Hematopoietic multipotent progenitor cell (in vitro differentiated cells): ENCODE measurements around the gene AACS. TPM values are rescaled to one million over a fixed set of nuclear protein-coding genes. Genes with fewer than 3 reads are reported as not detected.

Experiments
- DNase-seq, 3 donors: peaks; one replicate each; pipeline ENCODE4 v3.0.0-alpha.2; 2011 to 2015; ENCODE audit warnings: low read depth in 2 of 3, low spot score in 2 of 3
- small RNA-seq: library from RNA; depleted of rRNA; stranded (forward); fragments of <200 nt; gene quantifications from one replicate; pipeline ENCODE3, GENCODE V24; 2012
- total RNA-seq: library from RNA; depleted of rRNA; stranded (reverse); fragments of >200 nt; gene quantifications from one replicate; pipeline ENCODE4 v1.2.3, GENCODE V29; 2012

The AACS gene
- total RNA-seq, 1 donor = 16.7 TPM

DNA sequence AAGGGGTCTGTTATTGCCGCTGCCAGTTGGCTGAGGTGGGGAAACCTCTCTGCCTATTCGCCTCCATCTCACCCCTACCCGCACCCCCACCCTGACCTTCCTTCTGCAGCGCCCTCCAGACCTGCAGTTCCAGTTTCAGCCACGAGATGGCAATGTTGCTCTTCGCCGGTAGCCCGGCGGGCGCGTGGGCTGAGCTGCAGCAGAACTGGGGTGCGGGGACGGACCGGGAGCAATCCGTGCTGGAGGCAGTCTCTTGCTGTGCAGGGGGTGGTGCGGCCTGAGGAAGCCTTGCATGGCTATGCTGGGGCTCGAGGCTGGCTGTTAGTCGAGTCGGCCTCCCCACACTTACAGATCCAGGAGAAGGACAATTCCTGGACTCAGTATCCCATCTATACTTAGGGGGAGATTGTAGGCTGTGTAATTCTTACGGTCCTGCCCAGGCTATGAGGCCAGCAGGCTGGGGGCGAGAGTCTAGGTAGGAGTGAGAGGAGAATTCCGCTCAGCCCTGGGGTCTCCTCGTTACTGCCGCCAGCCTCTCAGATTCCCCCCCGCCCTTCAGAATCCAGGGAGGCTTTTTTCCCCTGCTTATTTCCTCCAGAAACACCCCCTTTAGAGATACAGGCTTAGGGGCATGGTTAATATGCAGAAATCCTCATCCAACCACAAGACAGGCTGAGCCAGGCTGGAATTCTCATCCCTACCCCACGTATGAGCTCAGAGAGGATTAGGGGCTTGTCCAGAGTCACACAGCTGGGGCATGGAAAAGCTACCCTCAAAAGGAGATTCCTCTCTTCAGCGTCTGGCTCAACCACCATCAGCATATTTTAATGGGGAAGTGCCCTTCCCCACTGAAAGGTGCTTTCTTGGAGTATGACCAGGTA, 118.2 kb downstream of the AACS start:
- DNase-seq = peak; percentile 58 to 81 (median 76)

DNA sequence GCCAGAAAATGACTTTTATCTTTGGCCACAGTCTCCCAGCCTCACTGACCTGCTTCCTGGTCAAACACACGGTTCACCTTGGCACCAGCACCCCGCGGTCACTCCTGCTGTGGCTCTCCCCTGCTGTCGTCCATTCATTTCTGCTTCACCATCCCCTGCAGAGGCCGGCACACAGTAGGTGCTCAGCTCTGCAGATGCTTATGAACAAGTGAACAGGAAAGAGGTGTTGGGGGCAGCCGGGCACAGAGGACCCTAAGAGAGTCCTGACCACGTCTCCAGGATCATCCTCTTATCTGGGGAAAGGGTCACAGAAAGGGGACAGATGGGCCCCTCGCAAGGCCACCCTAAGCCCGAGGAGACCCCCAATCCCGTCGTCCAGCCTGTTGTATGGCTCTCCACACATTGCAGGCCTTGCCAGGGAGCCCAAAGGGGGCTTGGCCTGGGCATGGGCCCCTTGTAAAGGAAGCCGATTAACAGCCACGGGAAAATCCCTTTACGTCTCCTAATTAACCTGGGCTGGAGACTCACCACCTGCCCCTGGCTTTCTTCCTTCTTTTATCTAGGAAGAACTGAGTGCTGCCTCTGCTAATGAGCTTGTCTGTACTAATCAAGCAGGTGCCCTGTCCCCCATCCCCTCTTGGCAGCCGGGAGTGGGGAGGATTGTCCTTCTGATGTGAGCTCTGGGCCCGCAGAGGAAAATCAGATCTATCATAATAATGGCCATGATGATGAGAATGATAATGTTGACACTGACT, 119.2 kb downstream of the AACS start:
- no peak for DNase-seq

DNA sequence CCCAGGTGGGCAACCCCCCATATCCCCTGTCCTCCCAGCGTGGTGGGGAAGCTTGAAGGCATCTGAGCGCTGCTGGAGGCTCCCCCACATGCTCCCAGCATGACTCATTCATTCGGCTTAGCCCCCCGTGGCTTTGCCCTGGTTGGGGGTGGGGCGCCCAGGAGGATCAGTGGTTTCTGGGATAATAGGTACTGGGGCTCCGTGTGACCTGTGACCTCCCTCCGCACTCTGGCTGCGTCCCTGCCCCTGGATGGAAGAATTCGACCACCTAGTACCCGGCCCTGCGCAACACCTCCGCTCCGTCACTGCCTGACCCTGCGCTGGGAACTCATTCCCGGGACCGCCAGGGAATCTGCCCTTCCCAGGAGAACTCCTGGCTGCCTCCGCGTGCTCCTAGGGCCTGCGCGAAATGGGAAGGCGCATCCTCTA, 120.1 kb downstream of the AACS start:
- DNase-seq = peak in 1 of 3 donors; percentile 20

- peak in 2 of 3 donors; percentile 67 to 74 for DNase-seq
Measured at GRCh38 chr12:125185740-125186470, 120.7 kb downstream of the AACS start, which contains the start of gene TMEM132B. Gene TMEM132B, plus strand, starts transcription at chr12:125186386.

DNA sequence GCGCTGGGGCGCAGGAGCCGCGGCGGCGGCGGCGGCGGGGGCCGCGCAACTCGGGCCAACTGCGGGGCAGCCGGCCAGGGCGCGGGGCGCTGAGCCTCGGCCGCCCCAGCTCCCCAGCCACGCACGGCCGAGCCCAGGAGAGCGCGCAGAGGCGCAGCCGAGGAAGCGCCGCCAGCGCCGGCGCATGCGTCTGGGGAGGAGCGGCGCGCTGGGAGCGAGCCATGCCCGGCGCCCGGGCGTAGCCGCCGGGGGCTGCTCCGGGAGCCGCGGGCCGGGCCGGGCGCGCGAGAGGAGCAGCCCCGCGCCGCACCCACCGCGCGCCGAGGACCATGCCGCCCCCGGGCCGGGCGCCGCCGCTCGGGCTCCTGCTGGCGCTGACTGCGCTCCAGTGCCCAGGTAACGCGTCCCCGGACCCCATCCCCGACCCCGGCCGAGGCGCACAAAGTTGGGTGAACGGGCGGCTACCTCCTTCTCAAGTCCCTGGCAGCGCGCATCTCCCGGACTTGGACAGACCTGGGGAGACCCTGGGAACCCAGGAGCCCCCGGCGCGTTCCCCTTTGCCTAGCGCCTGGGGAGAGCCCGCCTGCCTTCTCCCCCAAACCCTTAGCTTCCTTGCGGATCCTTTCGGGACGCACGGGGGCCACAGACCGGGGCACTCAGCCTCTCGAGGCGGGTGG, 121.4 kb downstream of the AACS start:
- DNase-seq = no peak

DNA sequence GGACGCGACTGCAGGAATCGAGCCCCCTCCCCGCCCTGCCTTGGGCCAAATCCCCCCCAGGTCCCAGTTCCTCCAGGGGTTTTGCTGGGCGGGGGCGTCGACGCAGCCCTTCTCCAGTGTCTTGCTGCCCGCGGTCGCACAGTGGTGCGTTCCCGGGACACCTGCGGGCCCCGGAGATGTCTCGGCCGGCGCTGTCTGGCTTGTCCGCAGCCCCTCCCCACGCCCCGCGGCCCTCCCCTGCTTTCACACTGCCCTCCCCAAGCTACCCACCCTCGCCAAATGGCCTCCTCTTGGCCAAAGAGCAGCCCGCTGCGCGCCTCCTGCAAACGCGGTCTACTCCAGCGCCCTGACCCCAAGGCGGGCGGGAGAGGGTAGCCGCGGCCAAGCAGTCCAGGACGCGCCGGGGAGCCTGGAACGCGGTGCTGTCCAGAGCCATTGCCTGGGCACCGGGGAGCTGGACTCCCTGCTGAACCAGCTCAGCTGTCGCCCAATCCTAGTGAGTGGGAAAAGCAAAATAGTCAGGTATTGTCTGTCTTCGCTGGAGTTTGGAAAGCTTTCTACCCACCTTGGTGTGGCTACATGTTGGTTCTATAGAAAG, 122.0 kb downstream of the AACS start:
- DNase-seq = no peak

GRCh38 chr12:125187780-125188741, 122.8 kb downstream of the AACS start:
- DNase-seq = no peak

DNA sequence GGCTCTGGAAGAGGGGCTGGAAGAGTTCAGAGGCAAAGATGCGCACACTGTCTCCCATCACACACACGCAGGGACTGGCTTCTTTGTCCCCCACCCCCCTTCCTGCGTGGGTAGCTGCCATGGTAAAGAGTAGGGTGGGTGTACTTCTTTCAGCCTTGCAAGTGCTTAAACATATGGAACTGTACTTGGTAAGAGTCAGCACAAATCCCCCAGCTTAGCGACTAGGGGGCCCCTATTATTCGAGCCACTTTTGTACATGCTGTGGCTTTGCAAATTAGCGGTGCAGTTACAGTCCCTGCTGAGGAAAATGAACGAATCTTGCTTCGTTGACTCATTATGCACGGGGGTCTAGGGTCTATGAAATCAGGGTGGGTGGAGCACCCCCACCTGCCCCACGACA, 123.8 kb downstream of the AACS start:
- no peak for DNase-seq

DNA sequence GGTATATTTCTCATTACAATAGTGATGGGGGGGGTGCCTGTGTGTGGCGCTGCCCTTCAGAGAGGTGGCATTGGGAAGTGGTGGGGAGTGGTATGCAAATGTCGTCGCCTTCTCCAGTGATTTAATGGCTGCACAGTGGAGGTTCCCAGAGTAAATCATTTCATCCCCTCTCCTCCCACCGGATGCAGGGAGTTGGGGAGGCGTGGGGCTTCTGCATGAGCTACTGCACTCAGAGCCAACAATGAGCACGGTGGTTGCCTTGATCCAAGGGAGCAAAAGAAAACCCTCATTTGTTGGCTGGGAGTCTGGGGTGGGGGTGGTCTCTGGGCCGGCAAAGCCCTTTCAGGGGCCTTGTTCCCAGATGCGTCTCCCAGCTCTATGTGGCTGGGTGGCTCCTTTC, 124.3 kb downstream of the AACS start:
- no peak for DNase-seq

- no peak for DNase-seq
Measured at GRCh38 chr12:125191361-125192087, 126.3 kb downstream of the AACS start.

DNA sequence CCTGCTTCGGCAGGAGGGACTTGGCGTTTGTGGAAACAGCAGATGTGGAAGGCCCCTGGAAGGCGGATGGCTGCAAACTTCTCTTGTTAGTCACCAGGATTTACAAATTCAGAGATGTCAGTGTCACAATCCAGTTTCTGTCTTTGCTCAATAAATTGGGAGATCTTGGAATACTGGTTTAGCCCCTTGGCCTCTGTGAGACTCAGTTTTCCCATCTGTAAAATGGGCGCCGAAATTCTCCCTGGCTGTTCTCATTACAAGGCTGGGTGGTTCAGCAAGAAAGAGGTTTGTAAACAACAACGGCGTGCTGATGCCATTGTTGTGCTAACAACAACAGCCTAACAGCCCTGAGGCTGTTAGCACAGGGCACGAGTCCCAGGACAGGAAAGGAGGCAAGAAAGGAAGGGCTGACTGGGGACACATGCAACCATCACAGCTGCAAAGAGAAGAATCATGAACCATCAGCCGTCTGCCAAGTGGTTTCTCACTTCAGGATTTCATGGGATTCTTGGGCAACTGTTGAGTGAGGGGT, 127.5 kb downstream of the AACS start:
- DNase-seq = no peak

Small RNA genes lying within 50 kb of the gene (small RNA-seq; reads per million reads assigned to genes)
- not detected for gene AC122688.1

Other genes starting within 250 kb of the AACS start
- 28.0 TPM for gene SCARB1, start 201.6 kb upstream of the AACS start, total RNA-seq
- gene UBC, start 150.8 kb upstream of the AACS start, total RNA-seq = 932 TPM
- gene DHX37, start 76.3 kb upstream of the AACS start, total RNA-seq = 28.0 TPM
- 6.7 TPM for gene BRI3BP, start 71.8 kb upstream of the AACS start, total RNA-seq
- under 0.01 TPM for gene TMEM132B, start 121.0 kb downstream of the AACS start, total RNA-seq